Right atrium auricular region (tissue), 2 donors: Measurements from ENCODE around the gene PLEKHM1. TPM values are rescaled to one million over a fixed set of nuclear protein-coding genes. Genes with fewer than 3 reads are reported as not detected.

Experiments
- DNase-seq: peaks from one replicate; pipeline ENCODE4 v3.0.0-alpha.2; 2019; ENCODE audit warnings: low spot score
- H3K27ac ChIP-seq, 2 donors: fragments of 200-600 bp; sonication (generic); 1 replicate in 1 of 2; 2 replicates in 1 of 2; pipeline ENCODE4 v1.5.1; 2016 to 2019
- H3K27me3 ChIP-seq, 2 donors: fragments of 200-600 bp; sonication (generic); one replicate each; pipeline versions ENCODE4 v1.5.1 to v1.6.0; 2017 to 2019
- H3K36me3 ChIP-seq: fragments of 200-600 bp; sonication (generic); one replicate; pipeline ENCODE4 v1.5.1; 2016
- H3K4me1 ChIP-seq, 2 donors: fragments of 200-600 bp; sonication (generic); one replicate each; pipeline versions ENCODE4 v1.5.1 to v1.6.0; 2017 to 2019
- H3K4me3 ChIP-seq, 2 donors: fragments of 200-600 bp; sonication (generic); 1 replicate in 1 of 2; 2 replicates in 1 of 2; pipeline ENCODE4 v1.5.1; 2017 to 2019; ENCODE audit warnings: mild to moderate bottlenecking in 1 of 2, moderate library complexity in 1 of 2
- H3K9me3 ChIP-seq, 2 donors: fragments of 200-600 bp; sonication (generic); one replicate each; pipeline ENCODE4 v1.5.1; 2019
- total RNA-seq, 2 donors: library from RNA; depleted of rRNA; stranded (reverse); fragments of >200 nt; gene quantifications; one replicate each; pipeline ENCODE4 v1.1.0, GENCODE V29; 2016
- TF ChIP-seq, protein P1 (sequence below), 2 donors: fragments of 200-600 bp; sonication (generic); IDR thresholded peaks; one replicate each; pipeline ENCODE4 v1.5.1; 2019; ENCODE audit warnings: antibody characterized with exemption in 2 of 2

Gene PLEKHM1
- total RNA-seq, 2 donors from 2014 or later, result 26.9 to 46.1 TPM

DNA sequence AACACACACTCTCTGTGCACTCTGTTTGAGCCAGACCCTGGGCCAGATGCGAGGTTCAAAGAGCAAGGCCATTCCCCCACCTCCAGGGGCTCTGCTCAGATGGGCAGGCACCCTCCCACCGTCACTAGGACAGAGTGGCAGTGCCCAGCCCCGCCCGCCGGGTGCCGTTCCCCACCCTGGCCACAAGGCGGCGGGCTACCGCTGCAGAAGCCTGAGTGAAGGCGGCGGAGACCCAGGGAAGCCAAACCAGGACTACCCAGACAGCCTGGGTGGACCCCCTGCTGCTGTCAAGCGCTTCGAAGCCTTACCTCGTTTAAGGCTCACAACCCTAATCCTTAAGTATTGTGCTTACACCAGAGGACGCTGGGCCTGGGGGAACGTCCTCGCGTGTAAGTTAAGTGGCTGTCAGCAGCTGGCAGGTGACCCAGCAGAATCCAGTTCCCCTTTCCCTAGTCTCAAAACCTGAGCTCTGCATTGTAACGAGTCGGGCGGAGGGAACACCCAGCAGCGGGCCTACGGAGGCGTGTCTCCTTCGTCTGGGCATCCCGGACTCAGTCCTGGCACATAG, 62.4 kb downstream of the PLEKHM1 start:
- no peaks in the 10 kb centered on the region for H3K36me3 ChIP-seq
- H3K4me1 ChIP-seq, result peaks cover 0 to 71% of the 10 kb centered on the region in 2 donors
- H3K9me3 ChIP-seq, result no peaks in the 10 kb centered on the region
- TF ChIP-seq, protein P1, sequence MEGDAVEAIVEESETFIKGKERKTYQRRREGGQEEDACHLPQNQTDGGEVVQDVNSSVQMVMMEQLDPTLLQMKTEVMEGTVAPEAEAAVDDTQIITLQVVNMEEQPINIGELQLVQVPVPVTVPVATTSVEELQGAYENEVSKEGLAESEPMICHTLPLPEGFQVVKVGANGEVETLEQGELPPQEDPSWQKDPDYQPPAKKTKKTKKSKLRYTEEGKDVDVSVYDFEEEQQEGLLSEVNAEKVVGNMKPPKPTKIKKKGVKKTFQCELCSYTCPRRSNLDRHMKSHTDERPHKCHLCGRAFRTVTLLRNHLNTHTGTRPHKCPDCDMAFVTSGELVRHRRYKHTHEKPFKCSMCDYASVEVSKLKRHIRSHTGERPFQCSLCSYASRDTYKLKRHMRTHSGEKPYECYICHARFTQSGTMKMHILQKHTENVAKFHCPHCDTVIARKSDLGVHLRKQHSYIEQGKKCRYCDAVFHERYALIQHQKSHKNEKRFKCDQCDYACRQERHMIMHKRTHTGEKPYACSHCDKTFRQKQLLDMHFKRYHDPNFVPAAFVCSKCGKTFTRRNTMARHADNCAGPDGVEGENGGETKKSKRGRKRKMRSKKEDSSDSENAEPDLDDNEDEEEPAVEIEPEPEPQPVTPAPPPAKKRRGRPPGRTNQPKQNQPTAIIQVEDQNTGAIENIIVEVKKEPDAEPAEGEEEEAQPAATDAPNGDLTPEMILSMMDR (IDR thresholded peaks at IDR 0.05), result peak; percentile 99
- peak overlapping the region in 1 of 2 donors; percentile 0 for H3K27ac ChIP-seq
- peaks cover 9 to 11% of the 10 kb centered on the region in 2 donors for H3K27me3 ChIP-seq
- H3K4me3 ChIP-seq, result peak overlapping the region in 1 of 2 donors; percentile 1
- DNase-seq, result peak; percentile 72

DNA sequence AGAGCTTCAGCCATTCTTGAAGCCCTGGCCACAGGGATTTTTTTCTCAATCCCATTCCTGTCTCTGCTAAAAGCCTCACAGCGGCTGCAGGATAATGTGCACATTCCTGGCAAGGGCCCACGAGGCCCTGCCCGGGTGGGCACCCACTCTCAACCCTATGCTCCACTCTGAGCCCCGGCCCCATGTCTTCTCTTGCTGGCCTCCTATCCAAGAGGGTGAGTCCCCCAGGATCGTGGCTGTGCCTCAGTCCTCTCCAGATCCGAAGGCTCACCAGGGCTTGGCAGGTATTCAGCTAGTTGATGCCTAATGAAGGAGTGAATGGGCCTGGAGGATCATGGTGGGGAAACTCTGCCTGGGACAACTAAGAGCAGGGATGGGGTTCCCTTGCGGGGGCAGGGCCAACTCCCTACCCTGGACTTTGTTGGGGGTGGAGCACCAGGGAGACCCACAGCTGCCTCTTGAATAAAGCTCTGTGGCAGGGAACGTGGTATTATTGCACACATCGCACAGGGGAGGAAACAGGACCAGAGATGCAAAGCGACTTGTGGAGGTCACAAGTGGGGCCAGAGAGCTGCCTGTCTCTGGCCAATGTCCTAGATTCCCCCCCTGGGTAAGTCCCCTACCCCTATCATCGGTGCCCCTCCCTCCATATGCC, 63.2 kb downstream of the PLEKHM1 start:
- Histone ChIP-seq H3K27ac (no peak overlapping the region), H3K36me3 (no peaks in the 10 kb centered on the region), H3K4me3 (no peak overlapping the region), H3K27me3 (peaks cover 9 to 11% of the 10 kb centered on the region in 2 donors), H3K9me3 (no peaks in the 10 kb centered on the region), H3K4me1 (peaks cover 0 to 63% of the 10 kb centered on the region in 2 donors)
- TF ChIP-seq, protein P1 (IDR thresholded peaks at IDR 0.05), result no peak
- DNase-seq, result no peak

DNA sequence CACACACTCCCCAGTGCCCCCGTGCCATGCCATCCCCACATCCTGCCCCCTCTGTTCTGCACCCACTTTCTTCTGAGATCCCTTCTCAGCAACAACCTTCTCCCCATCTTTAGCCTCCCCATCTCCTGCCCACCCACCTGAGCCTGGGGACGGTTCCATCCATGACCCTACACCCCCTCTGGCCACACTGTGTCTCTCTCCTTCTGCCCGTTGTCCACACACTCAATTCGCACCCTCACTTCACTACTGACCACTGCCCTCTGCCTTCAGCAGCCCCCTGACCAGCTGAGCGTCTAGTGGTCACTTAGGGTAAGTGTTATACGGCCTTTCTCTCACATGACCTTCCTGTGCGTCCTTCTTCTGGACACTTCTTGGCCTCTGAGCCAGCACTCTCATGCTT, 64.0 kb downstream of the PLEKHM1 start:
- Histone ChIP-seq H3K36me3 (no peaks in the 10 kb centered on the region), H3K4me1 (peaks cover 0 to 56% of the 10 kb centered on the region in 2 donors), H3K4me3 (no peak overlapping the region), H3K27me3 (peaks cover 9 to 11% of the 10 kb centered on the region in 2 donors), H3K27ac (no peak overlapping the region), H3K9me3 (no peaks in the 10 kb centered on the region)
- TF ChIP-seq, protein P1 (IDR thresholded peaks at IDR 0.05), result no peak
- no peak for DNase-seq

DNA sequence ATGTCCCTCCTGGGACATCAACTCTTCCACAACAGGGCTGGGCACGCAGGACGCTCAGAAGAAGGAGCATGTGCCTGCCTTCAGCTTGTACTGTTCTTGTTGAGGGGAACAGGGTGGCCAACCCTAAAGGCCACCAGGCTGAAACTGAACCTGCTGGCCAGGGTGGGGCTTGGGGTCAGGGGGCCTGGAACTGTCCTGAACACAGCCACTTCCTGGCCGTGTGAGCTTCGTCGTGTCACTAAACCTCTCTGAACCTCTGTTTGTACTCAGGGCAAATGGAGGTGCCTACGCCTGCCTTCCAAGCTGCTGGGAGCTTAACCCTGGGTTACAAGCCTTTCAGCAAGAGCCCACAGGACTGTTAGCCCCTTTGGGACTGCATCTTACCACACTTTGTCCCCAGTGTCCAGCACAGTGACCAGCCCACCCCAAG, 64.5 kb downstream of the PLEKHM1 start:
- DNase-seq, result no peak
- Histone ChIP-seq H3K4me3 (no peak overlapping the region), H3K27me3 (peaks cover 9 to 11% of the 10 kb centered on the region in 2 donors), H3K27ac (peak overlapping the region; percentile 82 to 92), H3K9me3 (no peaks in the 10 kb centered on the region), H3K4me1 (peaks cover 0 to 50% of the 10 kb centered on the region in 2 donors), H3K36me3 (no peaks in the 10 kb centered on the region)
- TF ChIP-seq, protein P1 (IDR thresholded peaks at IDR 0.05), result peak in 1 of 2 donors; percentile 2

DNA sequence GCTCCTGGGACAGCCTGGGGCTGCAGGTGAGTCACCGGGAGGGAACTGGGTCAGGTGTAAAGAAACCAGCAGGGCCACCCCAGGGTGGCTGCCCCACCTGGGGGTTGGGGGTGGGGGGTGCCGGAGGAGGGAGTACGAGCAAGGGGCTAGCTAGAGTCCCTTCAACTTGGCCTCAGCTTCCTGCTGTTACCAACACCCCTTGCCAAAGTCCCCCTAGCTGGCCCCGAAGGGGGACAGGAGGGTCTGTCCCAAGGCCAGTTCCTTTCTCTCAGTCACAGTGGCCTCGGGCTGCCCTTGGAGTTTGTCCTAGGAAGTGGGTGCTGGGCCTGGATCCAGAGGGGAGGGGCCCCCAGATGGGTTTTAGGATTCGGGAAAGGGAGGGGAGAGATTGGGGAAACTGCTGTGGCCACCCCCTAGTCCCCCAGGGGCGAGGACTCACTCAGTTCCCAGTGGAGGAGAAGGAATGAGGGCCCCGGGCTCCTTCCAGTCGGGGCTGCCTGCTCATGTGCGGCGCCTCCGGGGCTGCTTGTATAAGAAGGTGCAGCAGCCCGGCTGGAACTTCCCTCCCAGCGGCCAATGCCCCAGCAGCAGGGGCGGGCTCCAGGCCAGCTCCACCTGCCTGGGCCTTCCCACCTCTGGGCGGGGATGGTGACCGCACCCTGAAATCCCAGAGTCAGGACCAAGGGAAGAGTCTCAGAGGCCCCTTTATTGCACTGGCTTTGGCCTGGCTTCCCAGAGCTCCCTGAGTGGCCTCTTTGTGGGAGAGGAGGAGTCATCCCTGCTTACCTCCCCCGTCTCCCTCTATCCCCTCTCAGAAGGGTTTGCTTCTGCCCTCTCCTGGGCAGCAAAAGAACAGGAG, 65.2 kb downstream of the PLEKHM1 start:
- Histone ChIP-seq H3K9me3 (no peaks in the 10 kb centered on the region), H3K4me3 (peak overlapping the region; percentile 45 to 49), H3K27ac (peak overlapping the region; percentile 82 to 92), H3K36me3 (no peaks in the 10 kb centered on the region), H3K27me3 (peaks cover 4% of the 10 kb centered on the region in 2 donors), H3K4me1 (peaks cover 0 to 44% of the 10 kb centered on the region in 2 donors)
- no peak for DNase-seq
- TF ChIP-seq, protein P1 (IDR thresholded peaks at IDR 0.05), result peak in 1 of 2 donors; percentile 57
